Activated naive CD4-positive, alpha-beta T cell treated with anti-CD3 and anti-CD28 coated beads for 36 hours (primary cell): ENCODE data around the gene SLC28A1. TPM values are rescaled to one million over a fixed set of nuclear protein-coding genes. Genes with fewer than 3 reads are reported as not detected.

Experiments
- CTCF ChIA-PET: fragments of 350-600 bp; sonication (Branson Sonifier 250); formaldehyde crosslinking; loops from one replicate; lab custom pipeline; 2021; ENCODE audit warnings: antibody characterized with exemption; lab: Charles Lee
- DNase-seq: peaks from one replicate; pipeline ENCODE4 v3.0.0-alpha.2; 2020
- H3K27ac Mint-ChIP-seq: one replicate; pipeline ENCODE4 v1.8.0; 2021; ENCODE audit warnings: mild to moderate bottlenecking, mixed read lengths
- H3K27me3 Mint-ChIP-seq: one replicate; pipeline ENCODE4 v1.8.0; 2021; ENCODE audit warnings: low read depth, mixed read lengths
- H3K36me3 Mint-ChIP-seq: one replicate; pipeline ENCODE4 v1.8.0; 2021; ENCODE audit warnings: low read depth, mixed read lengths
- H3K4me1 Mint-ChIP-seq: one replicate; pipeline ENCODE4 v1.8.0; 2021; ENCODE audit warnings: low read depth, mixed read lengths
- H3K4me3 Mint-ChIP-seq: one replicate; pipeline ENCODE4 v1.8.0; 2021; ENCODE audit warnings: mild to moderate bottlenecking, moderate library complexity, mixed read lengths
- H3K9me3 Mint-ChIP-seq: one replicate; pipeline ENCODE4 v1.8.0; 2021; ENCODE audit warnings: mixed read lengths
- intact Hi-C: fragments of 100-400 bp; cut with micrococcal nuclease; formaldehyde crosslinking; loops from one replicate; pipeline ENCODE4 v1.15.1; 2023
- total RNA-seq, 2 experiments: library from RNA; stranded (reverse); gene quantifications; one replicate each; pipeline ENCODE4 v1.2.3, GENCODE V29; 2021

SLC28A1 gene
- total RNA-seq, 2 experiments from 2014 or later, result not detected

DNA sequence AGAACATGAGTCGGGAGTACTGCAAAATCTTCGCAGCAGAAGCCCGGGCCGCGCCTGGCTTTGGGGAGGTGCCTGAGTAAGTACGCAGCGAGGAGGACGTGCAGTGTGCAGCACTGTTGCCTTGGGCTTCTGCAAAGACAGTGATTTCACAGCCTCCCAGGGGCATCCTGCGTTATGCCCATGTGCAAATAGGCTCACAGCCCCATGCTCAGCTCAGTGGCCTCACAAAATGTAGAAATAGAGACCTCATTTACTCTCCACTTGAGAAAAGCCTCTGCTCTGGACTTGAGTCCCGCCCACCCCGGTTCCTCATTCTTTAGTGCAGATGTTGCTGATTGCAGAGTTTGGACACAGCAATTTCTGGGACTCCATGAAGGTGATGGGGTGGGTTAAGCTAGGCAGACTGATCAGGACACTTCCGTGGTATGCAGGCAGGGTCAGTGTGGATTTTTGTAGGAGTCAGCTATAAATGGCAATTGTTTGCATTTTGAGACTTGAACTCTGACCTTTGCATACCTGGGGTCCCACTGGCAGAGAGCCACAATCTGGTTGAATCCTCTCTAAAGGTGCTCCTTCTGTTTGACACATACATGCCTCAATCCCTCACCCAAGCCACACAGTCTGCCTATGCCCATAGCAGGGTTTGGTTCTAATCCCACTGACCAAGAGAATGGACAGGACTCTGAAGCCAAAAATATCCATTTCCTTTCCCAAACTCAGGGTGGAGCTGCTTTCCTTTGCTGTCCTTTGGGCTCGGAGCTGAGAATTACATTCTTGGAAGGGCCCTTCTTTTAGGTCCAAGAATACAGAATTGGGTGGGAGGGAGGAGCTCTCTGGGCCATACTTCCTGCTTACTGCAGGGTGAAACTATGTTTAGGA is 20.7 kb upstream of the SLC28A1 start:
- CTCF ChIA-PET, result interaction anchor here (0.6 to 1.3 kb wide), 3 partner anchors 12 to 64 kb away, joined by 4 to 5 read pairs (median 4); no protein-coding TSS in a partner anchor

DNA sequence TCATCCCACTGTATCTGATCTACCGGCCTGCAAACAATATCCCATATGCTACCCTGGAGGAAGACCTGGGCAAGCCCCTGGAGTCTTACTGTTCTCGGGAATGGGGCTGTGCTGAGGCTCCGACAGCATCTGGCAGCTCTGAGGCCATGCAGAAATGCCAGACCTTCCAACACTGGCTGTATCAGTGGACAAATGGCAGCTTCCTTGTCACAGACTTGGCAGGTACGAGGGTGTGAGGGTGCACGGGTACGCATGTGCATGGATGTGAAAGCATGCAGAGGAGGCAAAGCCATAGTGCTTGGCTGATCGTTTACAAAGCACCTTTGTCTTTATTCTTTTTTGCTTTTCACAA is 20.0 kb upstream of the SLC28A1 start:
- Mint-ChIP-seq H3K27me3 (no peaks in the 10 kb centered on the region), H3K27ac (no peak overlapping the region), H3K4me3 (no peak overlapping the region), H3K36me3 (no peaks in the 10 kb centered on the region), H3K9me3 (no peaks in the 10 kb centered on the region), H3K4me1 (no peaks in the 10 kb centered on the region)
- intact Hi-C loops, result loop anchor here (5.0 kb wide), 1 partner anchor 48 kb away; no protein-coding TSS in a partner anchor
- CTCF ChIA-PET, result interaction anchor here (1.0 to 1.3 kb wide), 2 partner anchors 14 to 64 kb away, joined by 4 to 5 read pairs; no protein-coding TSS in a partner anchor
- no peak for DNase-seq

More for the DNA sequence above, 20.7 kb upstream of the SLC28A1 start:
- Mint-ChIP-seq H3K27me3 (no peaks in the 10 kb centered on the region), H3K4me1 (no peaks in the 10 kb centered on the region), H3K9me3 (no peaks in the 10 kb centered on the region), H3K4me3 (no peak overlapping the region), H3K27ac (no peak overlapping the region), H3K36me3 (no peaks in the 10 kb centered on the region)
- no peak for DNase-seq
- intact Hi-C loops, result loop anchor here (5.0 kb wide), 1 partner anchor 48 kb away; no protein-coding TSS in a partner anchor

DNA sequence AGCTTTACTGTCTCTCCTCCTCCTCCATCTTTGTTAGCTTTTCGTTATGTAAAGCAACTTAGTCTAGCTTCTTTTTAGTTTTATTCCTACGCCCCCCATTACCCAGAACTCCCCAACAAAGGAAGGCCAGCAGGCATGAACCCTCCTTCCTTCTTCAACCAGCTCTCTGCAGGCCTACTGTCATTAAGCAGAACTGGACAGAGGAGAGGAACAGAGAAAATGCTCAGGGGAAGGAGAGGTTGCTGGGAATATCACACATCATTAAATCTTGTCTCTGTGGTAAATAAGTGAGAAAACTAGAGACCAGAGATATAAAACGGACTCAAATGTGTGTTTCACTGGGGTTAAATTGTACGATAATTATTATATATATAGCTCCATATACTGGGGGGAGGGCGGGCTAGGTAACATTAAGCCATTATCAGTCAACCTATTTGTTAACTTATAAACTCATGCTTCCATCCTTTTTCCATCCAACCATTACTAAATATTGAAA is 19.3 kb upstream of the SLC28A1 start:
- Mint-ChIP-seq H3K9me3 (no peaks in the 10 kb centered on the region), H3K36me3 (no peaks in the 10 kb centered on the region), H3K4me3 (no peak overlapping the region), H3K27me3 (no peaks in the 10 kb centered on the region), H3K4me1 (no peaks in the 10 kb centered on the region), H3K27ac (no peak overlapping the region)
- intact Hi-C loops, result no loop called here
- DNase-seq, result no peak
- CTCF ChIA-PET, result interaction anchor here (1.2 to 1.4 kb wide), 2 partner anchors 11 to 63 kb away, joined by 3 to 4 read pairs; no protein-coding TSS in a partner anchor

DNA sequence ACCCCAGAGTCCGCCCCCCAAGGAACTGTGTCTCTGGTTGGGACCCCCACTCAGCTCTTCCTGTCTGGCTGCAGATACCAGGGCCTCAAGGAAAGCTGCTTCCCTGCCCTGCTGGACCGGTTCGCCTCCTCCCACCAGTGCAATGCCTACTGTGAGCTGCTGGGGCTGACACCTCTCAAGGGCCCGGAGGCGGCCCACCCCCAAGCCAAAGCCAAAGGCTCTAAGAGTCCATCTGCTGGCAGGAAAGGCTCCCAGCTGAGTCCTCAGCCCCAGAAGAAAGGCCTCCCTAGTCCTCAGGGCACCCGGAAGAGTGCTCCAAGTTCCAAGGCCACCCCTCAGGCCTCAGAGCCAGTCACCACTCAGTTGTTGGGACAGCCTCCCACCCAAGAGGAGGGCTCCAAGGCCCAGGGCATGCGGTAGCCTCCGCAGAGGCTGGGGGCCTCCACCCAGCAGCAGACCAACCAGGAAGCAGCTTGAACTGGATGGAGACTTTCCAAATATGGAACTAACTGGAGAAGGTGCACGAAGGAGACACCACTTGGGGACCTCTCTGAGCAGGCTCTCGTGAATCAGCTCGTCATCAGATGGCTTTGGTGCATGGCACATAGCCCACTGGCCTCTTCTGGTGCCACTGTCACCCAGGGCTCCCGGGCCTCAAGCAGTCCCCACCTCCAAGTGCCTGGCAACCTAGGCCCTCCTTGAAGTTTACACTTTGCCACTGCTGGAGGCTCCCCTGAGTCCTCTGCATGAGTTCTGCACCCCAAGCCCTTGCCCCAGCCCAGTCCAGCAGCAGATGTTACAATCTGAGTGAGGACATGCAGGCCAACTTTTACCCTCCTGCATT is 16.2 kb upstream of the SLC28A1 start:
- no peaks in the 10 kb centered on the region for H3K9me3 Mint-ChIP-seq
- no peak overlapping the region for H3K27ac Mint-ChIP-seq
- DNase-seq, result no peak
- intact Hi-C loops, result no loop called here
- H3K4me3 Mint-ChIP-seq, result no peak overlapping the region
- CTCF ChIA-PET, result no interaction called here
- no peaks in the 10 kb centered on the region for H3K36me3 Mint-ChIP-seq
- no peaks in the 10 kb centered on the region for H3K27me3 Mint-ChIP-seq
- H3K4me1 Mint-ChIP-seq, result no peaks in the 10 kb centered on the region

DNA sequence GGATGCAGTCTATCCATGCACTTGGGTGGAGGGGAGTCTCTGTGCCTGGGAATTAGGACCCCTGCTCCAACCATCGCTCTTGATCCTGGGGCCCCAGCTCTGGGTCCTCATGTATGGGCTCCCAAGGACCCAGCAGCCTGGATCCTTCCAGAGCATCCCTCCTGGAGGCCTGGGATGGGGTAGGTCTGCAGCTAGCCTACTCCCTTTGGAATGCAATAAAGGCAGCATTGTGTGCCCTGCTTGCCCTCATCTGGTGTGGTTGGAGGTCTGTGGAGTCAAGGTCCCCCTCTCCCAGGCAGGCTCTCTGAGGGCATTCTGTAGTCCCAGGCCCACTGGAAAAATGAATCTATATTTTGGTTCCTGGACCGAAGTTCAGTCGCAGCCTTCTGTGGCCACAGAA is 15.0 kb upstream of the SLC28A1 start:
- intact Hi-C loops, result no loop called here
- Mint-ChIP-seq H3K27me3 (no peaks in the 10 kb centered on the region), H3K36me3 (no peaks in the 10 kb centered on the region), H3K4me3 (no peak overlapping the region), H3K27ac (no peak overlapping the region), H3K9me3 (no peaks in the 10 kb centered on the region), H3K4me1 (no peaks in the 10 kb centered on the region)
- CTCF ChIA-PET, result interaction anchor here (1.6 kb wide), 1 partner anchor 24 kb away, joined by 3 read pairs; no protein-coding TSS in a partner anchor
- DNase-seq, result no peak

DNA sequence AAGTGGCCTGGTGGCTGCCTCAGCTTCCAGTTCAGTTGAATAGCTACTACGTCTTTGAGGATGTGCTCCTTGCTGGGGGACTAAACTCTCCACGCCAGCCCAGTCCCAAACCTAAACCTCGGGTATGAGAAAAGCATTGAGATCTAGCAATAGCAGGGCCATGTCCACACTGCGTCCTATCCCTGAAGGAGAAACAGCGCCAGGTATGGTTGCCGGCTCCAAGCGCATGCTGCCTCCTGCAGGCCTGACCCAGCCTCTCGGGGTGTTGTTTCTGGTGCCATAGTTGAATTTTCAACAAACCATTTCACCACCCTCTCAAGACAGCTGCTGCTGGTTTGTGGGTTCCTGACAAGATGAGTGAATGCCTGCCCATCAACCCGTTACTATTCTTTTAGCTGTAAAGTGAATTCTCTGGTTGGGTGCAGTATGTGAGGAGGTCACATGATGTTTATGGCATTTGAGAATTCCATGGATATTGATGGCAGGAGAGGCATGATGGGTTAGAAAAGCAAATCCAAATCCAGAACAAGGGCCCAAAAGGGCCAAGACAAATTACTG is 13.0 kb upstream of the SLC28A1 start:
- Mint-ChIP-seq H3K27me3 (no peaks in the 10 kb centered on the region), H3K4me3 (no peak overlapping the region), H3K36me3 (no peaks in the 10 kb centered on the region), H3K4me1 (no peaks in the 10 kb centered on the region), H3K27ac (no peak overlapping the region), H3K9me3 (no peaks in the 10 kb centered on the region)
- intact Hi-C loops, result loop anchor here (2.0 kb wide), 2 partner anchors 217 to 273 kb away; partner anchors contain the start of gene WDR73
- CTCF ChIA-PET, result interaction anchor here (0.7 to 1.6 kb wide), 3 partner anchors 10 to 53 kb away, joined by 3 to 5 read pairs (median 3); no protein-coding TSS in a partner anchor
- DNase-seq, result peak; percentile 30

DNA sequence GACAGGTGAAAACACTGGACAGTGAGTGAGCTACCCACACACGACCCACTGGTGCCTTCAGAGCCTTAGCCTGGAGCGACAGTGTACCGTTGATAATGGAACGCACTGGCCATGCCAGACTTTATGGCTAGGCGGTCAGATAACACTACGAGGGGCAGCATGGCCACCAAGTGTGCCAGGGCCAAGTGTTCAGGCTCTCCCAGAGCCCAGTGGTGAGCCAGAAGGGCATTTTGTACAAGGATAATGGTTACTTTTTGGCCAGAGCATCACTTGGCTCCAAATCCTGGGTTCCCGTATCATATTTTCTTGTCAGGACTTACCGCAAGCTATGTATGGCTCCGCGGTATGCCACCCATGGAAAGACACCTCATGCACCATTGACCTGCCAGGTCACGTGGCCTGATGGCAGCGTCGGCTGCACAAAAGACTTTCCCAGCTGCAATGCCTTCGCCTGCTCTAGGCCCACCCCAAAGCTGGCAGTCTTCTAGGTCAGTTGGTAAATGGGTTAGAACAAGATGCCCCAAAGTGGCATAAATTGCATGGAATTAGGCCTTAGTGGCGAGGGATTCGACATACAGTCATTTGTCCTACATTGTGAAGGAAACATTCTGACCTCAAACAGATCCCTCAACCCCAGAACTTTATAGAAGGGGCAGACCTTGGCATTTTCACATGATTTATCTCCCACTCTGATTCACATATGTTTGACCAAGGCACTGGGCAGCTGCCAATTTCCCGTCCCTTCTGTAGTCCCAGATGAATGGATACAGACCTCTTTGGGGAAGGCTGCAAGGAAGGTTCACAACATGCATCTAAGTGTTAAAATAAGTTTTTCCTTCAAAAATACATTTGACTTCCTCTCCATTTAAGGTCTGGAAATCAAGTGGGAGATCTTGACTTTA is 12.2 kb upstream of the SLC28A1 start:
- intact Hi-C loops, result no loop called here
- H3K4me1 Mint-ChIP-seq, result no peaks in the 10 kb centered on the region
- no peaks in the 10 kb centered on the region for H3K9me3 Mint-ChIP-seq
- DNase-seq, result no peak
- CTCF ChIA-PET, result interaction anchor here (0.7 to 1.6 kb wide), 3 partner anchors 9 to 274 kb away, joined by 3 to 5 read pairs (median 3); no protein-coding TSS in a partner anchor
- no peaks in the 10 kb centered on the region for H3K27me3 Mint-ChIP-seq
- no peak overlapping the region for H3K27ac Mint-ChIP-seq
- H3K4me3 Mint-ChIP-seq, result no peak overlapping the region
- no peaks in the 10 kb centered on the region for H3K36me3 Mint-ChIP-seq

DNA sequence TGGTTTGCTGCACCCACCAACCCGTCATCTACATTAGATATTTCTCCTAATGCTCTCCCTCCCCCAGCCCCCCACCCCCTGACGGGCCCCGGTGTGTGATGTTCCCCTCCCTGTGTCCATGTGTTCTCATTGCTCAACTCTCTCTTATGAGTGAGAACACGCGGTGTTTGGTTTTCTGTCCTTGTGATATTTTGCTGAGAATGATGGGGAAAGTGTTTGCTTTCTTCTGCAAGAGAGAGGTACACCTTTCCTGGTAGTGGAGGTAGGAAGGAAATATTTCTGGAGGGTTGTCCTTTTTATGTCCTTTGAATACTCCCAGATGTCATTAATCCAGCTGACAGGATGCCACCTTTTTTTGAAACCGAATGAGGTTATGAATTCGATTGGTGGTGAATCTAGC is 10.5 kb upstream of the SLC28A1 start:
- H3K27me3 Mint-ChIP-seq, result no peaks in the 10 kb centered on the region
- CTCF ChIA-PET, result interaction anchor here (0.7 kb wide), 1 partner anchor 41 kb away, joined by 3 read pairs; no protein-coding TSS in a partner anchor
- no peak overlapping the region for H3K27ac Mint-ChIP-seq
- H3K4me3 Mint-ChIP-seq, result no peak overlapping the region
- DNase-seq, result no peak
- no peaks in the 10 kb centered on the region for H3K4me1 Mint-ChIP-seq
- intact Hi-C loops, result no loop called here
- no peaks in the 10 kb centered on the region for H3K9me3 Mint-ChIP-seq
- no peaks in the 10 kb centered on the region for H3K36me3 Mint-ChIP-seq

DNA sequence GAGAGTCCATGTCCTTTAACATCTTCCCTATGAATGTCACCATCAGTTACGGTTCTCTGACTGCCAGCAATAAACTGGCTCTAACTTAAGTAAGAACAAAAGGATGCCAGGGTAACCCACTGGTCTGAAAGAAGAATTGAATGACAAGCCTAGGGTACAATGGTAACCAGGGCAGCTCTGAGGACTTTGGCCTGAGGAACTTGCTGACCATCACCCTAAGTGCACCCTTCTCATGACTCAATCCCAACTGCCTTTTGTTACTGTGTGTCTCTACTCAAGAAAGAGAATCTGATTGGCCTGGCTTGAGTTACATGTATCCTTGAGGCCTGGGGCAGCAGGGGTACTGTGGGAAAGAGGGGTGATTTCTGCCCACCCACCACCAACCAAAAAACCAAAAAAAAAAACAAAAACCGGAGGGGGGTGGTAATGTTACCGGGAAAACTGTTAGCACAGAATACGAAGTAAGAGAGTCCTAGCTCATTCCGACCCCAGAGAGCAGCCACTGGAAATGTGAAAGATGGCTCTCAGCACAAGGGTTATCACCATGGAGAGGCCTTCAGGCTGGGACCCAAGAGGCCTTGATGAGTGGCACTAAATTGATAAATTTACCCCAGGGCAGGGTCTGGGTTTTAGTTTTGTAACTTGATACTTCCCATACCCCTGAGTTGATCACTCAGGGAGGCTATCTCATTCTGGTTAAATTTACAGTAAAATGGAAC is 9.3 kb upstream of the SLC28A1 start:
- no peaks in the 10 kb centered on the region for H3K36me3 Mint-ChIP-seq
- DNase-seq, result no peak
- H3K4me3 Mint-ChIP-seq, result no peak overlapping the region
- no peak overlapping the region for H3K27ac Mint-ChIP-seq
- intact Hi-C loops, result no loop called here
- no peaks in the 10 kb centered on the region for H3K27me3 Mint-ChIP-seq
- CTCF ChIA-PET, result no interaction called here
- no peaks in the 10 kb centered on the region for H3K9me3 Mint-ChIP-seq
- no peaks in the 10 kb centered on the region for H3K4me1 Mint-ChIP-seq

DNA sequence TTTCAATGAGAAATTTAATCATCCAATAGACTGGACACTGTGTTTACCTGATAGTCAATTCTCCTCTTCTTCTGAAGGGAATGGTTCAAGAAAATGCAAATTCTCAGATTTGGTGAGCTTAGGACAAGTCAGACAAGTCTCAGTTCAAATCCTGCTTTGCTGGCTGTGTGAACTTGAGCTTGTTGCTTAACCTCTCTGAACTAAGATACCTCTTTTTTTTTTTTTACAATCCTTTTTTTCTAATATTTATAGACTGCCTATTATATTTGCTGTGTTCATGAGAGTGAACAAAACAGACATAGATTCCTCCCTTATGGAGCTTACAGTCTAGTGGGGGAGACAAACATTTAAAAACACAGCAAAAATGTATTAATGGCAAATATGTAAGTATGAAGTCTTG is 8.2 kb upstream of the SLC28A1 start:
- H3K9me3 Mint-ChIP-seq, result no peaks in the 10 kb centered on the region
- no peaks in the 10 kb centered on the region for H3K27me3 Mint-ChIP-seq
- H3K4me3 Mint-ChIP-seq, result no peak overlapping the region
- CTCF ChIA-PET, result interaction anchor here (0.6 to 2.0 kb wide), 8 partner anchors 11 to 281 kb away, joined by 3 to 11 read pairs (median 4); no protein-coding TSS in a partner anchor
- no peaks in the 10 kb centered on the region for H3K36me3 Mint-ChIP-seq
- intact Hi-C loops, result no loop called here
- no peak for DNase-seq
- H3K4me1 Mint-ChIP-seq, result no peaks in the 10 kb centered on the region
- no peak overlapping the region for H3K27ac Mint-ChIP-seq
